Measurements from ENCODE around the gene PPP1R12B. TPM values are rescaled to one million over a fixed set of nuclear protein-coding genes. Genes with fewer than 3 reads are reported as not detected.
"Not testable (repeated sequence)": the region's sequence is repeated elsewhere in the genome, so short reads cannot be mapped to it uniquely, and the experiment has no call there.

PPP1R12B gene
- total and polyA plus RNA-seq, 2 donors (not counting 3 experiments of a cell fraction or from before 2014, with no cell fraction given), result 8.4 to 11.5 TPM

GRCh38 chr1:202557662-202558061 is 209.2 kb downstream of the PPP1R12B start:
- H3K27ac ChIP-seq (ENCODE audit: insufficient read depth, low read depth, low read length); H3K4me1 ChIP-seq (ENCODE audit: control insufficient read depth, extremely low read depth, insufficient read depth, low read length); H3K9me1 ChIP-seq (replicated peaks; ENCODE audit: control insufficient read depth, extremely low read depth, insufficient read depth, low read length); DNase-seq (ENCODE audit: low read depth, low spot score); H3K27me3 ChIP-seq (ENCODE audit: control insufficient read depth in 2 of 2, insufficient read depth in 2 of 2, low read length in 2 of 2); H3K9ac ChIP-seq (replicated peaks; ENCODE audit: extremely low read depth, insufficient read depth, low read length); POLR2A ChIA-PET; H3K4me2 ChIP-seq (ENCODE audit: insufficient read depth, low read length); dilution Hi-C loops (cut with MboI; ENCODE audit: extremely low pct_ligation_motif_present, low sequenced_read_pairs); intact Hi-C loops (cut with micrococcal nuclease); H3K4me3 ChIP-seq (replicated peaks in 1 of 3; ENCODE audit: insufficient read depth in 1 of 3, low read depth in 1 of 3, low read length in 3 of 3); H4K20me1 ChIP-seq (replicated peaks; ENCODE audit: control insufficient read depth, extremely low read depth, insufficient read depth, low read length); CTCF ChIA-PET; H2AFZ ChIP-seq (ENCODE audit: low read depth, low read length); FAIRE-seq; H3K36me3 ChIP-seq (ENCODE audit: control insufficient read depth in 2 of 2, extremely low read depth in 1 of 2, insufficient read depth in 2 of 2, low read length in 2 of 2); H3K9me3 ChIP-seq (replicated peaks; ENCODE audit: control insufficient read depth, insufficient read depth, low read length); H3K79me2 ChIP-seq (ENCODE audit: control insufficient read depth, insufficient read depth, low read length); BruUV-seq (replicated peaks): not testable (repeated sequence)

DNA sequence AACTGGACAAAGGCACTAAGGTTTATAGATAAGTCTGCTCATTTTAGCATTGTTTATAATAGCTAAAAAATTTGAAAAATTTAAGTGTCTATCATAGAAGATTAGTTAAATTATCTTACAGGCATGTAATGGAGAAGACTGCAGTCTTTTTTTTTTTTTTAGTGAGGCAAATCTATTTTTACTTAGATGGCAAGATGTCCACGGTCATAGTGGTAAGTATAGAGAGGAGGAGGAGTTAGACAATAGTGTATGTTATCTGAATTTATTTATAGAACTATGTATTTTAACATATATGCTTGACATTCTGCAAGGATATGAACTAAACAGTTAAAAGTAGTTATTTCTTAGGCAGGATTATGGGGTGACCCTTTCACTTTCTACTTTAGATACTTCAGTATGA is 212.7 kb downstream of the PPP1R12B start:
- no peak for DNase-seq (ENCODE audit: low read depth, low spot score)
- BruUV-seq (replicated peaks), result no TSS peak
- Histone ChIP-seq H3K9me3 (replicated peaks; ENCODE audit: control insufficient read depth, insufficient read depth, low read length) (no peaks in the 10 kb centered on the region), H3K9me1 (replicated peaks; ENCODE audit: control insufficient read depth, extremely low read depth, insufficient read depth, low read length) (no peaks in the 10 kb centered on the region), H2AFZ (ENCODE audit: low read depth, low read length) (no peak overlapping the region), H3K36me3 (ENCODE audit: control insufficient read depth in 2 of 2, extremely low read depth in 1 of 2, insufficient read depth in 2 of 2, low read length in 2 of 2) (no peaks in the 10 kb centered on the region), H3K4me3 (replicated peaks in 1 of 3; ENCODE audit: insufficient read depth in 1 of 3, low read depth in 1 of 3, low read length in 3 of 3) (no peak overlapping the region), H3K4me1 (ENCODE audit: control insufficient read depth, extremely low read depth, insufficient read depth, low read length) (no peaks in the 10 kb centered on the region), H4K20me1 (replicated peaks; ENCODE audit: control insufficient read depth, extremely low read depth, insufficient read depth, low read length) (no peaks in the 10 kb centered on the region), H3K9ac (replicated peaks; ENCODE audit: extremely low read depth, insufficient read depth, low read length) (no peak overlapping the region), H3K27me3 (ENCODE audit: control insufficient read depth in 2 of 2, insufficient read depth in 2 of 2, low read length in 2 of 2) (no peaks in the 10 kb centered on the region), H3K4me2 (ENCODE audit: insufficient read depth, low read length) (no peak overlapping the region), H3K27ac (ENCODE audit: insufficient read depth, low read depth, low read length) (no peak overlapping the region), H3K79me2 (ENCODE audit: control insufficient read depth, insufficient read depth, low read length) (no peaks in the 10 kb centered on the region)
- CTCF ChIA-PET, result interaction anchor here (2.1 to 3.6 kb wide), 3 partner anchors 11 to 39 kb away, joined by 7 to 15 read pairs (median 12); no protein-coding TSS in a partner anchor
- intact Hi-C loops (cut with micrococcal nuclease) (no loop called here), dilution Hi-C loops (cut with MboI; ENCODE audit: extremely low pct_ligation_motif_present, low sequenced_read_pairs) (no loop called here)
- TF ChIP-seq, protein P1, sequence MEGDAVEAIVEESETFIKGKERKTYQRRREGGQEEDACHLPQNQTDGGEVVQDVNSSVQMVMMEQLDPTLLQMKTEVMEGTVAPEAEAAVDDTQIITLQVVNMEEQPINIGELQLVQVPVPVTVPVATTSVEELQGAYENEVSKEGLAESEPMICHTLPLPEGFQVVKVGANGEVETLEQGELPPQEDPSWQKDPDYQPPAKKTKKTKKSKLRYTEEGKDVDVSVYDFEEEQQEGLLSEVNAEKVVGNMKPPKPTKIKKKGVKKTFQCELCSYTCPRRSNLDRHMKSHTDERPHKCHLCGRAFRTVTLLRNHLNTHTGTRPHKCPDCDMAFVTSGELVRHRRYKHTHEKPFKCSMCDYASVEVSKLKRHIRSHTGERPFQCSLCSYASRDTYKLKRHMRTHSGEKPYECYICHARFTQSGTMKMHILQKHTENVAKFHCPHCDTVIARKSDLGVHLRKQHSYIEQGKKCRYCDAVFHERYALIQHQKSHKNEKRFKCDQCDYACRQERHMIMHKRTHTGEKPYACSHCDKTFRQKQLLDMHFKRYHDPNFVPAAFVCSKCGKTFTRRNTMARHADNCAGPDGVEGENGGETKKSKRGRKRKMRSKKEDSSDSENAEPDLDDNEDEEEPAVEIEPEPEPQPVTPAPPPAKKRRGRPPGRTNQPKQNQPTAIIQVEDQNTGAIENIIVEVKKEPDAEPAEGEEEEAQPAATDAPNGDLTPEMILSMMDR (IDR thresholded peaks at IDR 0.05; ENCODE audit: extremely low read depth in 1 of 2, insufficient read depth in 1 of 2, low read depth in 1 of 2, low read length in 2 of 2), result no peak
- no peak for TF ChIP-seq JUN (IDR thresholded peaks at IDR 0.05; ENCODE audit: borderline replicate concordance, insufficient read depth, insufficient read length, low read depth)
- no peak for TF ChIP-seq EZH2 (IDR thresholded peaks at IDR 0.05; ENCODE audit: borderline replicate concordance, low read depth, low read length, severe bottlenecking)
- TF ChIP-seq FOS (IDR thresholded peaks at IDR 0.05; ENCODE audit: borderline replicate concordance, insufficient read depth, low read length), result no peak
- TF ChIP-seq POLR2AphosphoS5 (IDR thresholded peaks at IDR 0.05; ENCODE audit: insufficient read depth, low read depth, low read length), result no peak
- no peak for TF ChIP-seq MAX (IDR thresholded peaks at IDR 0.05; ENCODE audit: insufficient read depth, insufficient read length)
- TF ChIP-seq POLR2A (IDR thresholded peaks at IDR 0.05; ENCODE audit: low read depth, low read length), result no peak
- FAIRE-seq, result no peak
- POLR2A ChIA-PET, result no interaction called here
